GM19372 (cell line): ENCODE results near the gene MYRIP.

Experiments
- ATAC-seq: cut with Tn5 transposase; IDR thresholded peaks from one replicate; pipeline ENCODE4 v1.9.1; 2021; ENCODE audit warnings: mild to moderate bottlenecking, low read depth, moderate library complexity; ENCODE audit not compliant: unreplicated experiment

Gene MYRIP

DNA sequence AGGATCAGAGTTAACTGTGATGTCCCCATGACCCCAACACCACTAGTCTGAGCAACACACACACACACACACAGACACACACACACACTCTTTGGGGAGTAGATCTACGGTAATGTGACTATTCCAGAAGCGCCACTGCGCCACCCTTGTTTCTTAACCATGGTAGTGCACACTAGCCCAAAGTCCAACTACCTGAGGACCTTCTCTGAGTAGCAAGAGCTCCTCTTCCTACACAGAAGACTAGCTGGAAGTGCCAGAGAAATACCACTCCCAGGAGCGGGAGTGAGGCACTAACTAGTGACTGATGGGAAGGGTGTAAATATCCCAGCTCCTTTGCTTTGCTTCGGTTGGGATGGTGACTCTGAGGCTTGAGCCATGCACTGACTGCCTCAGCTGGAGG, 404.1 kb downstream of the MYRIP start:
- no peak for ATAC-seq

DNA sequence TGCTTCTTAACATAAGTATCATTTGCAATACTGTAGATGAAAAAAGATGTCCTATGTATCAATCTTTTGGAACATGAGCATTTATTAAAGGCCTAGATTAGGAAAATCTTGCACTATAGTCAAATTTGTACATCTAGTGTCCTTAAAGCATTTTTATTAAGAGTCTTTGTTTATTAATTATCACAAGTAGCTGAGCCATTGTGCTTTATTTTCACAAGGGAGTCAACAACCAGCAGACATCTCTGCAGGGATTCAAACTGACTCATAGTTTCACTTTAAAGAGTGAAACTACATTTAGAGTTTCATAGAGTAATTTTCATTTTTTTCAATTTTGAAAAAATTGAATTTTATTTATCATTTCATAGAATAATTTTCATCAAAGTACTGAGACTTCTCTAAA, 405.6 kb downstream of the MYRIP start:
- no peak for ATAC-seq

DNA sequence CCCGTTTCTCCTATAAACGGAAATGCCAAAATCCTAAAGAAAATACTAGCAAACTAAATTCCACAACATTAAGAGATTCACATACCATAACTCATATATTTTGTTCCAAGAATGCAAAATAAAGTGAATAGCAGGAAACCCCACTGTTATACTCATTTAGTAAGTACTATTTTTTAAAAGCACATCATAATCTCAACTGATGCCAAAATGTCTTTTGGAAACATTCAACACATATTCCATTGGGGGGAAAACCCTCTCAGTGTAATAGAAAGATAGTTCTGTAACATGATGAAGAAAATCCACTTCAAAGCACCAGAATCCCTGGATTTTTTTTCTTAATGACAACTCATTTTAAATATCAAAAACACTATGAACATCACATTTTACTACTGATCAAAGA, 407.1 kb downstream of the MYRIP start:
- ATAC-seq, result no peak

DNA sequence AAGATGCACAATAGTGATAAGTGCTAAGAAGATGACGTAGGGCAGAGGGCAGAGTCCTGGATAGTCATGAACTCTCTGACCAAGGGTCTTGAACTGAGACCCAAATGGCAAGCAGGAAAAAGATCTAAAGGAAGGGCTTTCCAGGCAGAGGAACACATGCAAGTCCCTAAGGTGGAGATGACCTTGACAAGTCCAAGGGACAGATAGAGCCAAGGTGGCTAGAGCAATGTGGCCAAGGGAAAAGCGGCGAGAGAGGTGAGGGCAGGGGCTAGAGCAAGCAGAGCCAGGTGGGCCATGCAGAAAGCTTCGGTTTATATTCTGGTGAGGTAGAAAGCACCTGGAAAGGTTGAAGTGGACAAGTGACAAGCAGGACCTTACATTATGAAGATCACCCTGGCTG, 414.4 kb downstream of the MYRIP start:
- no peak for ATAC-seq

DNA sequence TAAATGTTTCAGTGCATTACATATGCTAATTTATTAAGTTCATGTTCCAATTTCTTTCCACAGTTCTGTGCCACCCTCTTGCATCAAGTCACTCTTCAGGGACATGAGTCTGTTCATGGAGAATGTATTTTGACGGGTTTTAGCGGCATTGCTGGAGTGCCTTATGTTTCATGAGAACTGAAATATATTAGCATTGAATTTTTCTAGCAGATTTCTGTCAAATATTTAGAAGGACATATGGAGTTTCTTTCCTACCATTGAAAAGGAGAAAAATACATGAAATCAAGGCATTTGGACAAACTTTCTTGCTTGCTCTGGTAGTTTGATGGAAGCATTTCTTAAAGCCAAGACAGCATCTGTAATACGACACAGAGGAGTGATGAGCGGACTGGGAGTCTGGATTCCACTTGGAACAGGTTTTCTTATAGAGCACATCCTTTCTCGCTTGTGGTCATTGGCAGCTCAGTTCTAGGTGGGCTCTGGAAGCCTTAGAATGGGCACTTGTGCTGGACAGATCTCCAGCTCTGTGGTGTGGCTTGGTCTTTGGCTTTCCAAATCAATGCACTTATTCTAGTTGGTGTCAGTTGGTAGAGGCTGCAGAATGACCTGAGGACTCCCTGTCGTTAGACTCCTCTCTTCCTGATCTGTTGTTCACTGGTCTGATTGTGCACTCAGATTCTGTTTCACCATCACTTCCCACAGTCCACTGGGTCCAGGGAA, 415.5 kb downstream of the MYRIP start:
- ATAC-seq, result no peak

DNA sequence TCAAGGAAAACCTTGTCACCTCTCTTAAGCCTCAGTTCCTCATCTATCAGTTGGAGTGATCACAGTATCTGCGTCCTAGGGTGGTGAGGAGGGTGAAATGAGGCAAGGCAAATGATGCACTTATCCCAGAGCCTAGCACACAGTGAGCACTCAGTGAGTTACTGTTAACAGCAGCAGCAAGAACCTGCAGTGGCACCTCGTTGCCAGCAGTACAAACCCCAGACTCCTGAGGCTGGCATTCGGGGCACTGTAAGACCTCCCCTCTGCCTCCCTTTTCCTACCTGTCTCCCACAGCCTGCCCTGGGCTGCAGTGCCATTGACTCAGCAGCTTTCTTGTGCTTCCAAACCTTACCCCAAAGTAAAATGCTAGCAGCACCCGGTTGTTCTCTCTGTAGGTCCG, 417.2 kb downstream of the MYRIP start:
- no peak for ATAC-seq

DNA sequence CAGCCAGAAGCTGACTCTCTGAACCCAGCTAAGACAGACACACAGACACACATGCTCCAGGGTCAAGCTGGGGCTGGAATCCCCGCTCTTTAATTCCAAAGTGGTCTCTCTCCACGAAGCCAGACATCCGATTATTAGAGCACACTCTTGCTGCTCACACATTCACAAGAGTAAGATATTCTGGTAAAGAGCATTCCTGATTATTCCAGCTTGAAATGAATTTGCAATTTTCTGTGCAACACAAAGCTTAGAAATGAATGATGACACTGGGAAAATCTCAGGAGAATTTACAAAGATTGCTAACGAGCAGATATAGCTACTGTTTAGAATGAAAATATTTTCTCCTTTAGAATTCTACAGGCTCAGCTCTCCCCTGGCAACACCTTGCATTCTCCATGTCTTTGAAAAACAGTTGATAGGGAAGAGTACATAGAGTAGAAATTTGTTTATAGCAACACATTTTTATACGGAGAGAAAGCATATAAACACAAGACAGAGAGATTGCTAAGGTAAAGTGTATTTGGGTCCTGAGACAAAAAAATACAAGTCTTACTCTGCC, 419.5 kb downstream of the MYRIP start:
- ATAC-seq, result no peak

DNA sequence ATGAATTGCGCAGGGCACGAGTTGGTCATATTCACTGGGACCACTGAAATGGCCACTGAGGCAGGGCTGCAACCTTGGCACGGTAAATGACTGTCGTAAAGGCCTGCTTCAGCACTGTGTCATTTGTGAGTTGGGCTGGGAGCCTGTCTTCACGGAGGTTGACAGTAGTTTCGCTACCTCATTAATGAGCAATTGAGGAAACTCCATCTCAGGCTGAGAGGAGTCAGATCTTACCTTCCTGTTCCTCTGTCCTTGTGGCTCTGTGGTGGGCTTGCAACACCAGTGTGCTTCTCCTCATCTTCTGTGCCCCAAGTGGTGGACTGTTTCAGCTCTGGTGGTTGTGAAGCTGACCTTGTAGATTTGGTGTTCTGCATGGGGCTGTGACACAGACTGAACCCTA, 420.0 kb downstream of the MYRIP start:
- no peak for ATAC-seq

DNA sequence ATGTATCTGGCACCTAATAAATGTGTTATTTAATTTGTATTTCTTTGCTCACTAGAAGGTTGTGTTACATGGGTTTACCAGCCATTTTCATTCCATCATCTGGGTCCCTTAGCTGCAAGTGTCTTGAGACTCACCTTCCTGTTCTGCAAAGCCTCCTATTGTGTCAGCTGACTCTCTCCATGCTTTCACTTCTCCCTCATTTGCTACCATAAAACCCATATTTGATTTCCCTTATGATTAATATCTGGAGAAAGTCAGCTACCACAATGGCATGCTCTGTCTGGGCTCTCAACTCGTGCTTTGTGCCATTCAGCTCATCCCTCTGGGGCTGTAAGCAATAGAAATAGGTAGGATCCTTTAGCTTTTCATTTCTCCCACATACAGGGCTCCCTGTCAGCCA, 420.6 kb downstream of the MYRIP start:
- no peak for ATAC-seq

DNA sequence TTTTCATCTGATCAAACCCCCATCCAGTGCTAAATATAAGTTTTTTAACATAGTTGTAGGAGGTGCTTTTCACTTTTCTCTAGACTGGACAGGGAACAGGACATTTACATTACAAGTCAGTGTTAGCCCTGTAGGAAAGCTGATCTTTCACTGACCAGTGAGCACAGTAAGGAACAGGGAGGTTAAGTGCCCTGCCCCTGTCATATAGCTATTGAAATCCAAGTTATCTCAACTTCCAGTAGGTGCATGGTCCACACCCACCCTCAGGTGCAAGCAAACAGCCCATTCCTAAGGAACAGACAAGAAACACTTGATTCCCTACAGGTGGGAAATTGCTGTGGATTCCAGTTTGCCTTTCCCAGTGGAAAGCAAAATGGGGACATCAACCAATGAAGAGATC, 421.0 kb downstream of the MYRIP start:
- ATAC-seq, result no peak

DNA sequence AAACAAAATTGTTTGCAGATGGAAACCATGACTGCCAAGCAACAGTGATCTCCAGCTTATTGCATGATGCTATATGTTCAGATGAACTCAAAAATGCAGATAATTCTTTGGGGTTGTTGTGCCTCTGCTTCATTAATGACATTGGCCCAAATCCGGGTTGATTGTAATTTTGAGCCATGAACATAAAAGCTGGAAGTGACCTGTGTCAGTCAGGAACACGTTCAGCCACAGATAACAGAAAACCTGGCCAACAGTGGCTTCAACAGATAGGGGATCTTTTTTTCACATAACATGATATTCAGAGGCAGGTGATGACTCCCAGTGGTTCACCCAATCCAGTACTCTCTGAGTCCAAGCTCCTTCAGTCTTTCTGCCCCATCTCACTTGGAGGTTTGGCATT, 423.2 kb downstream of the MYRIP start:
- ATAC-seq, result no peak

DNA sequence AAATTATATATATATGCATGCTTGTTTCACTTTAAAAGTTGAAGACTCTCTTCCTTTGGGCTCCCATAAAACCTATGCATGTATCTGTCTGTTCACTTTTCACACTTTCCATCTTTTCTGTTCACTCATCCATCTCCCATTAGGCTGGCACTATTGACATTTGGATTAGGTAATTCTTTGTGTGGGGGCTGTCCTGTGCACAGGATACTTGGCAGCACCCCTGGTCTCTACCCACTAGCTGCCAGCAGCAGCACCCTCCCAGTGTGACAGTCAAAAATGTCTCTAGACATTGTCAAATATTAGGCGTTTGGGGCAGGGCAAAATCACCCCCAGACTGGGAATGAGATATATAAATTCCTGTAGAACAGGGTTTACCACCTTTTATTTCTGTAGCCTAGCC, 427.8 kb downstream of the MYRIP start:
- no peak for ATAC-seq

DNA sequence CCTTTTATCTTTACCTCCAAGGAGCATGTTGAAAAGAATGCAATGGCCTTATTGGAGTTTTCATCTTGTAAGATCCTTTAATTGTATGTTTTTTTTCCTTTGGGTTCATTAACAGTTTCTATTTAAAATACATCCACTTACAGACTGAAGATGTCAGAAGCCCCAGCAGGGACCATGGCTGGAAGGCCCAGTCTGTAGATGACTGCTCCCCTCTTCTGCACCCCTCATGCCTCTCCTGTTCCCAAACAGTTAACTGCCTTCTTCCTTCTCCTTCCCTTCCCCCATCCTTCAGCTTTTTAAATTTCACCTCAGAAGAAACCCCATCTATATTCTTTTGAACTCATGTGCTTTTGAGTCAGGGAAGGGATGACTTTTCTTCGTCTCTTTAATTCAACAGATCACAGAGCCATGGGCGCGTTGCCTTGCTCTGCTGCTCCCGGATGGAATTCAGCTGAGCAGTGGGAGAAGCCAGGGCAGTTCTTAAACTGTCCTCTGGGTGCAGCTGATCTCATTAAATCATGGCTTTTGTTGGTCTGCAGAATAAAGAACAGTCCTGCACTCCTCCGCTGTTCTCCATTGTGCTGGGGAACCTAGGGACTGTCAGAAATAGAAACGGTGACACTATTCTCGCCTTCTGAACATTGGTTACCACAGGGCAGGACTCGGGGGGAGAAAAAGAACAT, 428.6 kb downstream of the MYRIP start:
- ATAC-seq, result no peak

DNA sequence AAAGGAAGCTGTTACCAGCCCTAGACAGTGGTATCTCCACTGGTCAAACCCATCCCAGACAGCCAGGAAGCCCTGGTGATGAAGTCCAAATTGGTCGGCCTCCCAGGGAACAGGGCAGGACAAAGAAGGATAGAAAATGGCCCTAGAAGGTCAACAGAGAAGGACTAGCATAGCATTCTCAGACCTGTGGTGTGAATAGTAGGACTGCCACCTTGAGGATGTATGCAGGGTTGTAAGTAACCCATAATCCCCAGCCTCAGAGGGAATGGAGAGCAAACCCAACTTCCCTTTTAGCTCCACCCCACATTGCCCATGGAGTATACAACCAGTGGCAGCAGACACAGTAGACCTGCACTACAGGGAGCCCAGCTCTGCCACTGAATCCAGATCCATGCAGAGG, 431.5 kb downstream of the MYRIP start:
- no peak for ATAC-seq

DNA sequence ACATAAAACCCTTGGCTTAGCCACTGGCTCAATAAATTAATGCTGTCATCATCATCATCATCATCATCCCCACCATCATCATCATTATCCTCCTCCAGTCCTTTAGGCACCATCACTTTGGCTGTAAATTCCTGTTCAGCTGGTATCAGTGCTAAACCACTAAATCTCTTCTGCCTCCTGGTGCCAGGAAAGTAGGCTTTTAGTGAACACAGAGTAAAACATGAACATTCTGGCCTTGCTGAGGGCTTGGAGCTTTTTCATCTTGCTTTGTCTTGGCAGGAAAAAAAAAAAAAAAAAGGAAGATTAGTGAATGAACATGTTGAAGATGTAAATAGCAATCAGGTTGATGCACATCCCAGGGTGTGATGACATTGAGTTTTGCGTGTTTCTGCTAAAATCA, 432.8 kb downstream of the MYRIP start:
- ATAC-seq, result no peak

DNA sequence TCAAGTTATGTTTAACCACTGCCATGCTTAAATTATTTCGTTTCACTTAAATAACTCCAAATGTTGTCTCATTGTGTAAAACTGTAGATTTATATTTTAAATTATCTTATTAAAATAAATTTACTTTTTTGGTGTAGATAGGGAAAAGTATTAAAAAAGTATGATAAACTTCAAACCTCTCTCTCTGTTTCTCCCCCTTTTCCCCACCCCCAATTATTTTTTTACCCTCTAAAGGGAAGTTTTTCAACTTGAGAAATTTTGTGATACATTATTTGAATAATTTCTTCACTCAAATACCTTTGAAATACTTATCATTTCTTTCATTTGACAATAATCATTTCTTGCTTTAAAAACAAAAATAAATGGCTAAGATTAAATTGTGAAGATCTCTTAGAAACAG, 433.2 kb downstream of the MYRIP start:
- no peak for ATAC-seq

DNA sequence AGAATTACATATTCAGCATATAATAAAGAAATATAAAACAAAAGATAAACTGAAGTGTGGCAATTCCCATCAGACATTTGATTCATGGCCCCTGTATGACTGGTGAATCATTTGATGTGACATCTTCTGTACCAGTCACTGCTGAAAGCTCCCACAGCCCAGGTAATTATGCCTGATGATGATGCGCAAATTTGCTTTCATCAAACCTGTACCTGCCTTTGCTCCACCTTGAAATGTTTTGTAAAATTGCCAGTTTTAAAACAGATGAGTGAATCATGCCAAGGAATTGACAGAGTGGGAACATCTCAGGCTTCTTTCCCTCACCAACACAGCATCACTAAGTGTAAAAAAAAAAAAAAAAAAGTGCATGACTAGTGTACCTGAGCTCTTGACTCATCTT, 433.6 kb downstream of the MYRIP start:
- no peak for ATAC-seq

DNA sequence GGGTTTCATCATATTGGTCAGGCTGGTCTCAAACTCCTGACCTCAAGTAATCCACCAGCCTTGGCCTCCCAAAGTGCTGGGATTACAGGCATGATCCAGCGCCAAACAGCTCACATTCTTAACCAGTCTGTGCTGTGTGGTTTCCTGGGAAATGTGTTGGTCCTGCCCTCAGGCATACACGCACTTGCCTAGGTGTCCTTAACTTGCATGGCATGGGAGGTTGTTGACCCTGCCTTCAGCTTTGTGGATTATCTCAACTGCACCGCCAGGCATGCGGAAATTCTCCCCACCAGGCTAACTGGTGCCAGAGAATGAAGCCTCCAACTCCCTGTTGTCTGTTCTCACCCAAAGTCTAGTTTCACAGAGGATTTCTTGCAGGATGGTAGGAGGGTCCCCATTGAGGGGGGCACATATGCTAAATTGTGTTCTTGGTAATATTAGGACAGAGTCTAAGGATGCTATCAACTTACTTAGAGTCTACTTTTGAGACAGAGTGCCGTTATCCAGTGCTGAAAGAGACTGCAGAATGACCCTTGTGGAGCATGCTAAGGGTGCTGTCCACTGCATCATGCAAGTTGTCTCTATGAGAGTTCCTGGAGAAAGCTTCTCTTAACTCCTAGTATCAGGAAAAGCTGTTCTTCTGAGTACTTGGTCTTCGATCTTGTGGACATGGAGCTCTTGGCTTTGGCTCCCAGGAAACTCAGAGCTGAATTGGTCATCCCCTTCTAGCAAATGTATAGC, 438.5 kb downstream of the MYRIP start:
- no peak for ATAC-seq

DNA sequence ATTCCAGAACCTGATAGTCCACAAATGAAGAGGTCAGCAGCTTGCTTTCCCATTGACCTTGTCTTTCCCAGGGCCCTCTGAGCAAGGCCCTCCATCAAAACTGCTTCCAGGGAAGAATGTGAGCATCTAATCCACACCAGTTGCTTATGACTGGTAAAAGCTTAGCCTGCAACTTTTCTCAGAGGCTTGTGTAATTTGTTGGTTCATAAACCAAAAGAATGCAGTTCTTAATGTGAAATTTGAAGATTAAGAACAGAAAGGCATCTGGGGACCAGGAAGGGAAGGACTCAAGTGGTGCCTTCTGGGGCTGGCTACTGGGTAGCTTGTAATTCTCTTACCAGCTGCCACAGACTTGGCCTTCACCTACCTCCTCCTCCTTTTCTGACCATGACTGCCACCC, 439.2 kb downstream of the MYRIP start:
- no peak for ATAC-seq

DNA sequence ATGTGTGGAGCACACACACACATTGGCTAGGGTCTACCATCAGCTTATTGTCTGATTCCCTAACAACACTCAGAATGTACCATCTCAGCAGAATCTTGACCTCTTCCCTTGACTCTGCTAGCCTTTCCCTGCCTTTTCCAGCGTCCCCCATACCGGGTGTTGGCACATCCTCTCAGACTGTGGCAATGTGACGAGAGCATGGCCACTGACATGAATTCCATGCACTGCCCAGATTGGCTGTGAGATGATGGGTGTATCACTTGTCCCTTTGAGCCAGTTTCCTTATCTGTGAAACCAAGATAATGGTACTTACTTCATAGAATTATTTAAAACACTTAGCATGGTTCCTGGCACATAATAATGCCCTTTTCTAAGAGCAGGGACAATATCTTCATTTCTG, 439.8 kb downstream of the MYRIP start:
- no peak for ATAC-seq

DNA sequence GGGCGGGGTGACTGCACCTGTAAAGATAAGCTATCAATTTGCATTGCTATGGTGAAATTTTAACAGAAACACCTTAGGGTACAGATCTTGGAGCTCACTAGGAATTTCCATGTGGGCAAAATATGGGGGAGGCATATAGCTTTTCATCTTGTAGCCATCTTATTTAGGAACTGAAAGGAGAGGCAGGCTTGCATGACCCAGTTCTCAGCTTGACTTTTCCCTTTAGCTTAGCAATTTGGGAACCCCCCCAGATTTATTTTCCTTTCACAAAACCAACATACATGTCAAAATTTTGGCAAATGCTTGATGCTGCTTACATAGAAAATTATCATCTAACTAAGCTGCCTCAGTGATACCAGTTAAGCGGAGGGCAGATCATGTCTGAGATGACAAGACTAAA, 445.1 kb downstream of the MYRIP start:
- no peak for ATAC-seq

DNA sequence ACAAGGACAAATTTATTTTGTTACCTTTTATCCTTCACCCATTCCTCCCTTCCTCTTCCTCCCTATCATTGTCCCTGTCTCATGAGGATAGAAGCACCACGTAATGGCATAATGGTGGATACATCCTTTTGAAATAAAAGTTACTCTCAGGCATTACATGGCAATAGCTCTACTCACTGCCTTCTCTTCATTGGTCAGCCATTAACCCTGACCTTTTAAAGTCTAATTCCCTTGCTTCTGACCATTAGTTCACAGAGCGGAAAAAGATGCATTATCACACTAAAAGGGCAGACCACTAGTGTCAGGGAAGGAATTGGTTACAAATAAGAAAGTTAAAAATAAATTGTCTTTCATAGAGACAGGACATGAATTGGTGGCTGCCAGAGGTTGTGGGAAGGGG, 445.5 kb downstream of the MYRIP start:
- ATAC-seq, result no peak
